ENCODE data around the gene INCENP. TPM values are rescaled to one million over a fixed set of nuclear protein-coding genes. Genes with fewer than 3 reads are reported as not detected.

Gene INCENP
- total and polyA plus RNA-seq, 2 of the 13 experiments (the other 11 are each of a cell fraction or from before 2014, with no cell fraction given), result 14.1 to 37.3 TPM

DNA sequence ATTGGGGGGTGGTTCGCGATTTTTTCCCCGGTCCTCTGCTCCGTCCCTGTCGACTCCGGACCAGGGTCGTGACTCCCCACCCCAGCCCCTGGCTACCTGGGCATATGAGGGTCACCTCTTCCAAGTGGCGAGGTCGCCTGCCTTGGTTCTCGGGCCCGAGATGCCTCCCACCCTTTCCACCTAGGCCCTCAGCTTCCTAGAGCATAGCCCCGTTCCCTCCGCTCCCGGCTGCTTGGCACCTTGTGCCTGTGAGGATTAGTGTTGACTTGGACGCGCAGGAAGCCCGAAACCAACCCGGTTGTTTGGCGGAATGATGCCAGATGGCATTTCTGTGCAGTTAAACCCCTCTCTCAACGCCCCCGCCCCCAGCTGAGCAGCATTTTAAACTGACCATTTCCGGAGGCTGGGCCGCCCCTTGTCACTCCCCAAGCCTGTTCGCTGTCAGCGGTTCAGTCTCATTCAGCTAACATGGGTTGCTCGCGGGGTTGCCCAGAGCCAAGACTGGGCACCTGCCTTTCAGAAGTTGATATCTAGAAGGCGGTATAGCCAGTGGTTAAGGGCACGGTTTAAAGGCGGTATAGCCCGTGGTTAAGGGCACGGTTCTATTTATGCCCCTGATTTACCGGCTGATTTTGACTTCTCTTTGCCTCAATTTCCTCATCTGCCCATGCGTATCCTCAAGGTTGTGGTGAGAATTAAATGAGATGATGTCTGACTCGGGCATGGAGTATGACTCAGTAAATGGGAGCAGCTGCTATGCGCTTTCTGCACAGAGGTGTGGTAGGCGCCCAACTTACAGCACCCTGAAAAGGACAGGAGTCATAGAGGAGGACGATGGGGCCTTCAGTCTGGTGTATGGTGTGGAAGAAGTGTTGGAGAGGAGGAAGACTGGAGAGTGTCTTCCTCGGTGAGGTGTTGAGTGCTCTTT is 639 bp downstream of the INCENP start (continued):
- TF ChIP-seq, protein P1, sequence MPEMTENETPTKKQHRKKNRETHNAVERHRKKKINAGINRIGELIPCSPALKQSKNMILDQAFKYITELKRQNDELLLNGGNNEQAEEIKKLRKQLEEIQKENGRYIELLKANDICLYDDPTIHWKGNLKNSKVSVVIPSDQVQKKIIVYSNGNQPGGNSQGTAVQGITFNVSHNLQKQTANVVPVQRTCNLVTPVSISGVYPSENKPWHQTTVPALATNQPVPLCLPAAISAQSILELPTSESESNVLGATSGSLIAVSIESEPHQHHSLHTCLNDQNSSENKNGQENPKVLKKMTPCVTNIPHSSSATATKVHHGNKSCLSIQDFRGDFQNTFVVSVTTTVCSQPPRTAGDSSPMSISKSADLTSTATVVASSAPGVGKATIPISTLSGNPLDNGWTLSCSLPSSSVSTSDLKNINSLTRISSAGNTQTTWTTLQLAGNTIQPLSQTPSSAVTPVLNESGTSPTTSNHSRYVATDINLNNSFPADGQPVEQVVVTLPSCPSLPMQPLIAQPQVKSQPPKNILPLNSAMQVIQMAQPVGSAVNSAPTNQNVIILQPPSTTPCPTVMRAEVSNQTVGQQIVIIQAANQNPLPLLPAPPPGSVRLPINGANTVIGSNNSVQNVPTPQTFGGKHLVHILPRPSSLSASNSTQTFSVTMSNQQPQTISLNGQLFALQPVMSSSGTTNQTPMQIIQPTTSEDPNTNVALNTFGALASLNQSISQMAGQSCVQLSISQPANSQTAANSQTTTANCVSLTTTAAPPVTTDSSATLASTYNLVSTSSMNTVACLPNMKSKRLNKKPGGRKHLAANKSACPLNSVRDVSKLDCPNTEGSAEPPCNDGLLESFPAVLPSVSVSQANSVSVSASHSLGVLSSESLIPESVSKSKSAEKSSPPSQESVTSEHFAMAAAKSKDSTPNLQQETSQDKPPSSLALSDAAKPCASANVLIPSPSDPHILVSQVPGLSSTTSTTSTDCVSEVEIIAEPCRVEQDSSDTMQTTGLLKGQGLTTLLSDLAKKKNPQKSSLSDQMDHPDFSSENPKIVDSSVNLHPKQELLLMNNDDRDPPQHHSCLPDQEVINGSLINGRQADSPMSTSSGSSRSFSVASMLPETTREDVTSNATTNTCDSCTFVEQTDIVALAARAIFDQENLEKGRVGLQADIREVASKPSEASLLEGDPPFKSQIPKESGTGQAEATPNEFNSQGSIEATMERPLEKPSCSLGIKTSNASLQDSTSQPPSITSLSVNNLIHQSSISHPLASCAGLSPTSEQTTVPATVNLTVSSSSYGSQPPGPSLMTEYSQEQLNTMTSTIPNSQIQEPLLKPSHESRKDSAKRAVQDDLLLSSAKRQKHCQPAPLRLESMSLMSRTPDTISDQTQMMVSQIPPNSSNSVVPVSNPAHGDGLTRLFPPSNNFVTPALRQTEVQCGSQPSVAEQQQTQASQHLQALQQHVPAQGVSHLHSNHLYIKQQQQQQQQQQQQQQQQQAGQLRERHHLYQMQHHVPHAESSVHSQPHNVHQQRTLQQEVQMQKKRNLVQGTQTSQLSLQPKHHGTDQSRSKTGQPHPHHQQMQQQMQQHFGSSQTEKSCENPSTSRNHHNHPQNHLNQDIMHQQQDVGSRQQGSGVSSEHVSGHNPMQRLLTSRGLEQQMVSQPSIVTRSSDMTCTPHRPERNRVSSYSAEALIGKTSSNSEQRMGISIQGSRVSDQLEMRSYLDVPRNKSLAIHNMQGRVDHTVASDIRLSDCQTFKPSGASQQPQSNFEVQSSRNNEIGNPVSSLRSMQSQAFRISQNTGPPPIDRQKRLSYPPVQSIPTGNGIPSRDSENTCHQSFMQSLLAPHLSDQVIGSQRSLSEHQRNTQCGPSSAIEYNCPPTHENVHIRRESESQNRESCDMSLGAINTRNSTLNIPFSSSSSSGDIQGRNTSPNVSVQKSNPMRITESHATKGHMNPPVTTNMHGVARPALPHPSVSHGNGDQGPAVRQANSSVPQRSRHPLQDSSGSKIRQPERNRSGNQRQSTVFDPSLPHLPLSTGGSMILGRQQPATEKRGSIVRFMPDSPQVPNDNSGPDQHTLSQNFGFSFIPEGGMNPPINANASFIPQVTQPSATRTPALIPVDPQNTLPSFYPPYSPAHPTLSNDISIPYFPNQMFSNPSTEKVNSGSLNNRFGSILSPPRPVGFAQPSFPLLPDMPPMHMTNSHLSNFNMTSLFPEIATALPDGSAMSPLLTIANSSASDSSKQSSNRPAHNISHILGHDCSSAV (CRISPR knock-in tag; IDR thresholded peaks at IDR 0.05; ENCODE audit: borderline replicate concordance), result no peak
- TF ChIP-seq KMT2A (CRISPR knock-in tag; IDR thresholded peaks at IDR 0.05) (no peak), ZNF567 (CRISPR knock-in tag; IDR thresholded peaks at IDR 0.05; ENCODE audit: borderline replicate concordance) (peak; percentile 38; the same call in 1 of the 2 replicates), MIER2 (CRISPR knock-in tag; IDR thresholded peaks at IDR 0.05) (no peak), ZNF142 (CRISPR knock-in tag; IDR thresholded peaks at IDR 0.05) (no peak), TOE1 (CRISPR knock-in tag; IDR thresholded peaks at IDR 0.05) (no peak), ARHGAP35 (CRISPR knock-in tag; IDR thresholded peaks at IDR 0.05; ENCODE audit: borderline replicate concordance) (no peak), POLR2AphosphoS5 (IDR thresholded peaks at IDR 0.05; ENCODE audit: low read depth, low read length) (0 out of 2 replicates have a peak, but pooled peaks have one; percentile 4), PHF20 (CRISPR knock-in tag; IDR thresholded peaks at IDR 0.05) (no peak), SMC3 (IDR thresholded peaks at IDR 0.05; ENCODE audit: low read length) (no peak), THAP11 (CRISPR knock-in tag; IDR thresholded peaks at IDR 0.05) (no peak), ETV6 (CRISPR knock-in tag; conservative IDR thresholded peaks at IDR 0.05) (no peak)
- TF ChIP-seq, protein P2, sequence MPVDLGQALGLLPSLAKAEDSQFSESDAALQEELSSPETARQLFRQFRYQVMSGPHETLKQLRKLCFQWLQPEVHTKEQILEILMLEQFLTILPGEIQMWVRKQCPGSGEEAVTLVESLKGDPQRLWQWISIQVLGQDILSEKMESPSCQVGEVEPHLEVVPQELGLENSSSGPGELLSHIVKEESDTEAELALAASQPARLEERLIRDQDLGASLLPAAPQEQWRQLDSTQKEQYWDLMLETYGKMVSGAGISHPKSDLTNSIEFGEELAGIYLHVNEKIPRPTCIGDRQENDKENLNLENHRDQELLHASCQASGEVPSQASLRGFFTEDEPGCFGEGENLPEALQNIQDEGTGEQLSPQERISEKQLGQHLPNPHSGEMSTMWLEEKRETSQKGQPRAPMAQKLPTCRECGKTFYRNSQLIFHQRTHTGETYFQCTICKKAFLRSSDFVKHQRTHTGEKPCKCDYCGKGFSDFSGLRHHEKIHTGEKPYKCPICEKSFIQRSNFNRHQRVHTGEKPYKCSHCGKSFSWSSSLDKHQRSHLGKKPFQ (CRISPR knock-in tag; IDR thresholded peaks at IDR 0.05; ENCODE audit: insufficient replicate concordance), result no peak

Data from HepG2 (cell line).